ENCODE measurements around the gene MSI2.

- no peak for TF ChIP-seq CTCF (IDR thresholded peaks at IDR 0.05)
- no peak for TF ChIP-seq EP300 (IDR thresholded peaks at IDR 0.05; ENCODE audit: borderline replicate concordance in 1 of 2, low read depth in 1 of 2, low read length in 1 of 2)
- TF ChIP-seq YY1 (IDR thresholded peaks at IDR 0.05; ENCODE audit: low read depth), result no peak
- TF ChIP-seq GABPA (IDR thresholded peaks at IDR 0.05; ENCODE audit: low read depth), result no peak
- TF ChIP-seq MXI1 (IDR thresholded peaks at IDR 0.05; ENCODE audit: low read depth, low read length), result no peak
- TF ChIP-seq REST (IDR thresholded peaks at IDR 0.05; ENCODE audit: low read depth, low read length), result no peak
- no peak for TF ChIP-seq MAX (IDR thresholded peaks at IDR 0.05; ENCODE audit: low read depth)
- no peak for TF ChIP-seq TCF12 (IDR thresholded peaks at IDR 0.05)
- TF ChIP-seq SIN3A (IDR thresholded peaks at IDR 0.05; ENCODE audit: borderline replicate concordance, low read depth, low read length), result no peak
These were observed 268.7 kb downstream of the MSI2 start for GRCh38 chr17:57524839-57525568.
